SK-N-SH treated with all-trans-retinoic acid at 6 μM for 48 hours (cell line): ENCODE data around the gene PDAP1.

ENCODE experiments used
- ATAC-seq: fragments of 200-7000 bp; cut with Tn5 transposase; 3 replicates; pipeline ENCODE4 v1.9.1; 2020; ENCODE audit warnings: mild to moderate bottlenecking, moderate library complexity
- ARNTL ChIP-seq: fragments of 450-650 bp; formaldehyde crosslinking; IDR thresholded peaks from 2 replicates; pipeline ENCODE4 v1.5.0; 2020; ENCODE audit warnings: low read depth, mild to moderate bottlenecking, moderate library complexity, borderline replicate concordance
- BACH2 ChIP-seq: fragments of 250-450 bp; sonication (Bioruptor Pico); IDR thresholded peaks from 2 replicates; pipeline ENCODE4 v1.9.0; 2021; ENCODE audit warnings: mild to moderate bottlenecking, borderline replicate concordance
- CSDC2 ChIP-seq: fragments of 250-450 bp; sonication (Bioruptor Pico); IDR thresholded peaks from 2 replicates; pipeline ENCODE4 v1.5.0; 2020; ENCODE audit warnings: mild to moderate bottlenecking, moderate library complexity
- CSRNP3 ChIP-seq: fragments of 250-450 bp; sonication (Bioruptor Pico); IDR thresholded peaks from 2 replicates; pipeline ENCODE4 v1.5.1; 2021; ENCODE audit warnings: mild to moderate bottlenecking, moderate library complexity
- ESRRG ChIP-seq: fragments of 250-450 bp; sonication (Bioruptor Pico); IDR thresholded peaks from 2 replicates; pipeline ENCODE4 v1.6.1; 2021; ENCODE audit warnings: mild to moderate bottlenecking
- GLIS3 ChIP-seq: fragments of 250-450 bp; sonication (Bioruptor Pico); IDR thresholded peaks from 2 replicates; pipeline ENCODE4 v1.5.0; 2020; ENCODE audit warnings: mild to moderate bottlenecking, moderate library complexity
- ISL1 ChIP-seq: fragments of 250-450 bp; sonication (Bioruptor Pico); IDR thresholded peaks from 2 replicates; pipeline ENCODE4 v2.1.2; 2022; ENCODE audit warnings: mild to moderate bottlenecking, moderate library complexity
- PPARA ChIP-seq: fragments of 250-450 bp; sonication (Bioruptor Pico); IDR thresholded peaks from 2 replicates; pipeline ENCODE4 v1.5.0; 2020; ENCODE audit warnings: mild to moderate bottlenecking, borderline replicate concordance
- RARB ChIP-seq: fragments of 250-450 bp; sonication (Bioruptor Pico); IDR thresholded peaks from 2 replicates; pipeline ENCODE4 v1.8.0; 2021; ENCODE audit warnings: mild to moderate bottlenecking, moderate library complexity
- SNAI2 ChIP-seq: fragments of 250-450 bp; sonication (Bioruptor Pico); IDR thresholded peaks from 2 replicates; pipeline ENCODE4 v1.5.0; 2020; ENCODE audit warnings: mild to moderate bottlenecking, moderate library complexity
- TOX ChIP-seq: fragments of 250-450 bp; sonication (Bioruptor Pico); IDR thresholded peaks from 2 replicates; pipeline ENCODE4 v1.8.0; 2021; ENCODE audit warnings: mild to moderate bottlenecking, moderate library complexity, borderline replicate concordance
- ZC3H10 ChIP-seq: fragments of 250-450 bp; sonication (Bioruptor Pico); IDR thresholded peaks from 2 replicates; pipeline ENCODE4 v1.5.1; 2021; ENCODE audit warnings: mild to moderate bottlenecking, moderate library complexity
- ZFP3 ChIP-seq: fragments of 250-450 bp; sonication (Bioruptor Pico); IDR thresholded peaks from 2 replicates; pipeline ENCODE4 v1.5.0; 2020; ENCODE audit warnings: mild to moderate bottlenecking, moderate library complexity
- ZFP30 ChIP-seq: fragments of 450-650 bp; formaldehyde crosslinking; IDR thresholded peaks from 2 replicates; pipeline ENCODE4 v1.5.0; 2022; ENCODE audit warnings: mild to moderate bottlenecking, moderate library complexity
- ZNF565 ChIP-seq: fragments of 450-650 bp; formaldehyde crosslinking; conservative IDR thresholded peaks from 2 replicates; pipeline ENCODE4 v1.5.0; 2020; ENCODE audit warnings: low read depth, mild to moderate bottlenecking, moderate library complexity
- ZNF70 ChIP-seq: fragments of 450-650 bp; formaldehyde crosslinking; IDR thresholded peaks from 2 replicates; pipeline ENCODE4 v1.5.0; 2020; ENCODE audit warnings: mild to moderate bottlenecking, moderate library complexity
- ZNF8 ChIP-seq: fragments of 450-650 bp; formaldehyde crosslinking; IDR thresholded peaks from 2 replicates; pipeline ENCODE4 v1.5.0; 2020; ENCODE audit warnings: mild to moderate bottlenecking, moderate library complexity
- TF ChIP-seq, protein P1 (sequence below): fragments of 250-450 bp; sonication (Bioruptor Pico); IDR thresholded peaks from 2 replicates; pipeline ENCODE4 v1.5.0; 2020; ENCODE audit warnings: mild to moderate bottlenecking, moderate library complexity
- TF ChIP-seq, protein P2 (sequence below): fragments of 250-450 bp; sonication (Bioruptor Pico); IDR thresholded peaks from 2 replicates; pipeline ENCODE4 v1.8.0; 2021; ENCODE audit warnings: low read depth, mild to moderate bottlenecking, moderate library complexity, borderline replicate concordance

PDAP1 gene

DNA sequence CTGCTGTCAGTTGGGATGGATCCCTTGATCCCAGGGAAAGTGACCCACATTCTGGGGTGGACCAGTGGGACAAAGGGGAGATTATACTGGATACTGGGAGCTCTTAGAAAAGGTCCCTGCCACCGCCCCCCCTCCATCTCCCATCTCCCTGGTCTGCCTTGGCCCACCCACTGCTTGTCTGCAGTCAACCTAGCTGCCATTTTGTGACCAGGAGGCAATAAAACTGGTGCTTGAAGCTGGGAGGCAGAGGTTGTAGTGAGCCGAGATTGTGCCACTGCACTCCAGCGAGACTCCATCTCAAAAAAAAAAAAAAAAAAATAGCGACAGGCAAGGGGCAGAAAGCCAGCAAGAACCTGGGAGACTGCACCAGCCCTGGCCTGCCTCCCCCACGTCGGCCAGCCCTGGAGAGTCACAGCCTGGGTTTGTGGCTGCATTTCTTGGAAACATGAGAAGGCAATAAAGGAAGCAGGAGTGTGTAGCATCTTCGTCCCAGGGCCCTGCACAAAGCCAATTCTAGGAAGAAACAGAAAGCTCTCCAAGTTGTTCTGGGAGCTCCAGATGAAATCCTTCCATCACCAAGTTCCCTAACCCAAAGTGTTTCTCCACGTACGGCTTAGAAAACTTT, 38.5 kb downstream of the PDAP1 start:
- peak; percentile 15 for ATAC-seq
- TF ChIP-seq GLIS3 (CRISPR knock-in tag) (no peak), RARB (no peak), ISL1 (no peak), CSRNP3 (no peak), BACH2 (CRISPR knock-in tag) (no peak), ESRRG (CRISPR knock-in tag) (no peak)

DNA sequence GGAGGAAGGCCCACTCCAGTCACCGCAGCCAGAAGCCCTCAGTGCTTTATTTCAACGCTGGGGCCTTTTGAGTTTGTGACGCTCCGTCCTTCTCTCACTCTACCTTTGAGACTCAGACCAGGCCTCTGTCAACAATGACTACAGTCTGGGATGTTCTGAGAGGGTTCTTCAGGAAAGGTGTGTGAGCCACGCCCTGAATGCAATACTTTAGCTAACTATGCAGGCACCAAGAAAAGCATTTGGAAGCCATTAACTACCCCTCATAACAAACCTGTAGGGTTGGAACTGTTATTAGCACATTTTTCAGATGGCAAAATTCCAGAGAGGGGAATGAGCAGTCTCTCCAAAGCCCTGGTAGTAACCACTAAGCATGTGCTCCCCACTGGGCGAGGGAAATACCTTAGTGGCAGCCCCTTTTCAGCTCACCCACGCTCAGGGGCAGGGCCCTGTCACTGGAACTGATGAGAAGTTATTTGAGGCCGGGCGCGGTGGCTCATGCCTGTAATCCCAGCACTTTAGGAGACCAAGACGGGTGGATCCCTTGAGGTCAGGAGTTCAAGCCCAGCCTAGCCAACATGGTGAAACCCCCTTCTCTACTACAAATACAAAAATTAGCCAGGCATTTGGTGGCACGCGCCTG, 39.5 kb downstream of the PDAP1 start:
- TF ChIP-seq, protein P1, sequence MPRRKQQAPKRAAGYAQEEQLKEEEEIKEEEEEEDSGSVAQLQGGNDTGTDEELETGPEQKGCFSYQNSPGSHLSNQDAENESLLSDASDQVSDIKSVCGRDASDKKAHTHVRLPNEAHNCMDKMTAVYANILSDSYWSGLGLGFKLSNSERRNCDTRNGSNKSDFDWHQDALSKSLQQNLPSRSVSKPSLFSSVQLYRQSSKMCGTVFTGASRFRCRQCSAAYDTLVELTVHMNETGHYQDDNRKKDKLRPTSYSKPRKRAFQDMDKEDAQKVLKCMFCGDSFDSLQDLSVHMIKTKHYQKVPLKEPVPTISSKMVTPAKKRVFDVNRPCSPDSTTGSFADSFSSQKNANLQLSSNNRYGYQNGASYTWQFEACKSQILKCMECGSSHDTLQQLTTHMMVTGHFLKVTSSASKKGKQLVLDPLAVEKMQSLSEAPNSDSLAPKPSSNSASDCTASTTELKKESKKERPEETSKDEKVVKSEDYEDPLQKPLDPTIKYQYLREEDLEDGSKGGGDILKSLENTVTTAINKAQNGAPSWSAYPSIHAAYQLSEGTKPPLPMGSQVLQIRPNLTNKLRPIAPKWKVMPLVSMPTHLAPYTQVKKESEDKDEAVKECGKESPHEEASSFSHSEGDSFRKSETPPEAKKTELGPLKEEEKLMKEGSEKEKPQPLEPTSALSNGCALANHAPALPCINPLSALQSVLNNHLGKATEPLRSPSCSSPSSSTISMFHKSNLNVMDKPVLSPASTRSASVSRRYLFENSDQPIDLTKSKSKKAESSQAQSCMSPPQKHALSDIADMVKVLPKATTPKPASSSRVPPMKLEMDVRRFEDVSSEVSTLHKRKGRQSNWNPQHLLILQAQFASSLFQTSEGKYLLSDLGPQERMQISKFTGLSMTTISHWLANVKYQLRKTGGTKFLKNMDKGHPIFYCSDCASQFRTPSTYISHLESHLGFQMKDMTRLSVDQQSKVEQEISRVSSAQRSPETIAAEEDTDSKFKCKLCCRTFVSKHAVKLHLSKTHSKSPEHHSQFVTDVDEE (CRISPR knock-in tag), result no peak
- TF ChIP-seq ZNF70 (CRISPR knock-in tag), result peak; percentile 65
- ATAC-seq, result no peak

DNA sequence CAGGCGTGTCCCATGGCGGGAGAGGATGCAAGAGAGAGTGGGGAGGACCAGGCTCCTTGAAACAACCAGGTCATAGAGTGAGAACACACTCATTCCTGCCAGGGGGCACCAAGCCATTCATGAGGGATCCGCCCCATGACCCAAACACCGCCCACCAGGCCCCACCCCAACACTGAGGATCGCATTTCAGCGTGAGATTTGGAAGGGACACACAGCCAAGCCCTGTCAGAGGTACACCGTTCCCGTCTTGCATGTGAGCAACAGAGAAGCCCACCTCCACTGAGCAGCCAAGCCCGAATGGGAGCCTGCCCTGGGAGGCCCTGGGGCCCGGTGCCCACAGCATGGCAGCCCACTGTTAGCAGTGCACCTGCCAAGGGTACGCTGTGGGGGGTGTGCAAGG, 41.8 kb downstream of the PDAP1 start:
- ATAC-seq, result no peak
- TF ChIP-seq TOX (CRISPR knock-in tag) (no peak), ZFP30 (CRISPR knock-in tag) (no peak), ZNF565 (CRISPR knock-in tag) (no peak), ARNTL (CRISPR knock-in tag) (no peak), BACH2 (CRISPR knock-in tag) (no peak), CSDC2 (no peak), SNAI2 (CRISPR knock-in tag) (no peak), ZNF8 (CRISPR knock-in tag) (no peak), ZC3H10 (CRISPR knock-in tag) (no peak), ZNF70 (CRISPR knock-in tag) (no peak)
- TF ChIP-seq, protein P2, sequence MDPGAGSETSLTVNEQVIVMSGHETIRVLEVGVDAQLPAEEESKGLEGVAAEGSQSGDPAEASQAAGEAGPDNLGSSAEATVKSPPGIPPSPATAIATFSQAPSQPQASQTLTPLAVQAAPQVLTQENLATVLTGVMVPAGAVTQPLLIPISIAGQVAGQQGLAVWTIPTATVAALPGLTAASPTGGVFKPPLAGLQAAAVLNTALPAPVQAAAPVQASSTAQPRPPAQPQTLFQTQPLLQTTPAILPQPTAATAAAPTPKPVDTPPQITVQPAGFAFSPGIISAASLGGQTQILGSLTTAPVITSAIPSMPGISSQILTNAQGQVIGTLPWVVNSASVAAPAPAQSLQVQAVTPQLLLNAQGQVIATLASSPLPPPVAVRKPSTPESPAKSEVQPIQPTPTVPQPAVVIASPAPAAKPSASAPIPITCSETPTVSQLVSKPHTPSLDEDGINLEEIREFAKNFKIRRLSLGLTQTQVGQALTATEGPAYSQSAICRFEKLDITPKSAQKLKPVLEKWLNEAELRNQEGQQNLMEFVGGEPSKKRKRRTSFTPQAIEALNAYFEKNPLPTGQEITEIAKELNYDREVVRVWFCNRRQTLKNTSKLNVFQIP, result no peak
- TF ChIP-seq, protein P1 (CRISPR knock-in tag), result no peak

- ATAC-seq, result peak; percentile 60
- TF ChIP-seq ZFP3 (CRISPR knock-in tag) (no peak), PPARA (CRISPR knock-in tag) (no peak)
These were observed 42.9 kb downstream of the PDAP1 start for GRCh38 chr7:99365318-99366141.
